Breast epithelium (tissue), 3 donors: ENCODE results near the gene CDH4.

ENCODE experiments used
- POLR2A ChIP-seq: fragments of 450-650 bp; IDR thresholded peaks from one replicate; pipeline ENCODE4 v1.6.1; 2016; ENCODE audit warnings: antibody characterized with exemption, mild to moderate bottlenecking, moderate library complexity
- TF ChIP-seq, protein P1 (sequence below), 3 donors: fragments of 450-650 bp; IDR thresholded peaks; one replicate each; pipeline ENCODE4 v1.5.1; 2016 to 2017; ENCODE audit warnings: antibody characterized with exemption in 3 of 3, mild to moderate bottlenecking in 3 of 3, moderate library complexity in 3 of 3

DNA sequence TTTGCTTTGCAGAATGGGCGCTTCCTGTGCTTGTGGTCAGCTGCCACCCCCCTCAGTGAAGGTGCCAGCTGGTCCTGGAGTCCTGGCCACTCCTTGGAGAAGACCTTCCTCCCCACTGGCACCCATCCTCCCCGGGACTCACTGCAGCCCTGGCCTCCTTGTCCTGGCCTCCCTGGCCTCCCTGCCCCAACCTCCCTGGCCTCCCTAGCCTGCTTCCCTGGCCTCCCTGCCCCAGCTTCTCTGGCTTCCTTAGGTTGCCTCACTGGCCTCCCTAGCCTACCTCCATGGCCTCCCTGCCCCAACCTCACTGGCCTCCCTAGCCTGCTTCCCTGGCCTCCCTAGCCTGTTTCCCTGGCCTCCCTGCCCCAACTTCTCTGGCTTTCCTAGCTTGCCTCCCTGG, 297.8 kb downstream of the CDH4 start:
- TF ChIP-seq, protein P1, sequence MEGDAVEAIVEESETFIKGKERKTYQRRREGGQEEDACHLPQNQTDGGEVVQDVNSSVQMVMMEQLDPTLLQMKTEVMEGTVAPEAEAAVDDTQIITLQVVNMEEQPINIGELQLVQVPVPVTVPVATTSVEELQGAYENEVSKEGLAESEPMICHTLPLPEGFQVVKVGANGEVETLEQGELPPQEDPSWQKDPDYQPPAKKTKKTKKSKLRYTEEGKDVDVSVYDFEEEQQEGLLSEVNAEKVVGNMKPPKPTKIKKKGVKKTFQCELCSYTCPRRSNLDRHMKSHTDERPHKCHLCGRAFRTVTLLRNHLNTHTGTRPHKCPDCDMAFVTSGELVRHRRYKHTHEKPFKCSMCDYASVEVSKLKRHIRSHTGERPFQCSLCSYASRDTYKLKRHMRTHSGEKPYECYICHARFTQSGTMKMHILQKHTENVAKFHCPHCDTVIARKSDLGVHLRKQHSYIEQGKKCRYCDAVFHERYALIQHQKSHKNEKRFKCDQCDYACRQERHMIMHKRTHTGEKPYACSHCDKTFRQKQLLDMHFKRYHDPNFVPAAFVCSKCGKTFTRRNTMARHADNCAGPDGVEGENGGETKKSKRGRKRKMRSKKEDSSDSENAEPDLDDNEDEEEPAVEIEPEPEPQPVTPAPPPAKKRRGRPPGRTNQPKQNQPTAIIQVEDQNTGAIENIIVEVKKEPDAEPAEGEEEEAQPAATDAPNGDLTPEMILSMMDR (IDR thresholded peaks at IDR 0.05): no peak
- TF ChIP-seq POLR2A: no peak
